Fibroblast of skin of back (primary cell): Measurements from ENCODE around the gene UBXN10. TPM values are rescaled to one million over a fixed set of nuclear protein-coding genes. Genes with fewer than 3 reads are reported as not detected.

Source experiments
- DNase-seq: peaks from one replicate; pipeline ENCODE4 v3.0.0-alpha.2; 2013
- polyA plus RNA-seq, 2 experiments: library from polyadenylated mRNA; unstranded; fragments of 120-200 nt; gene quantifications; one replicate each; pipeline ENCODE4 v1.2.1, GENCODE V29; 2013; ENCODE audit not compliant: insufficient read length in 2 of 2

The UBXN10 gene
- polyA plus RNA-seq (2013, experiment 1 of 2; ENCODE audit: insufficient read length) = not detected
- not detected for polyA plus RNA-seq (2013, experiment 2 of 2; ENCODE audit: insufficient read length)

DNA sequence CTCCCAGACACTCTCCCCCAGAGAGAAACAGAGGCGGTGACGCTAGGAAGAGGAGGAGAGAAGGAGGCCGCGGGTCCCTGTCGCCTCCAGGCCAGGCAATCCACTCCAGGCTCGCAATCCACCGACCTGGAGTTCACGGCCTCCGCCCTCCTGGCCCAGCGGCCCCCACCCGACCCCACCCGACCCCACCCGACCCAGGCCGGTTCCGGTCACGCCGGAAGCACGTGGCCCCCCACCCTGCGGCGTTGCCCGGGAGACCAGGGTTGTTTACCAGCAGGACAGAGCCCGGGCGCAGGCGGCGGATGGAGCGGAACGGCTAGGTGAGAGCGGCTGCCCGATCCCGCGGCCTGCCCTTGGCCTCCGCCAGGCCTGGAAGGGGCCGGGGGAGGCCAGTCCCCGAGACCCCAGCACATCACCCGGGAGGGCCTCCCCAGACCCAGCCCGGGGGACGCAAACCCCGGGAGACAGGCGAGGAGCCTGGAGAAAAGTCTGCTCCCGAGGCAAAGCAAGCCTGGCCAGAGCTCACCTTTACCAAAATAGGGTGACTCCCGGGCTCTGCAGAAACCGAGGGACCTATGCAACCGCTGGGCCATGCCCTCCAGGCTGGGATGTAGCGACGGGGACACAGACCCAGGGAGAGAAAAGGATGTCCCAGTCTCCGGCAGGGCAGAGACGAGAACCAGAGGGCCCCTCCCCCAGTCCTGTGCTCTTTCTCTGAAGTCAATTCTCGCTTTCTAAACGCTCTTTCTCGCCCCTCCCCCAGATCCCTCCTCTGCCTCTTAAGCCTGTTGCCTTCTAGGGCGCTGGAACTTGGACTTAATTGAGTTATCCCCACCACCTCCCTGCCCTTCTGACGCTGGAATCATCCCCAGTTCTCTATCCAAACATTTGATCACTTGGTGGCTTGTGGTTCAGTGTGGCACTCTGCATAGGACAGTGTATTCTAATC lies at the start of gene UBXN10, which contains the start of gene PLA2G2C:
Gene UBXN10, plus strand, starts transcription at position 263 of the 949 bp plus-strand sequence. CDS start 4,466 bp downstream, outside the sequence.
Gene PLA2G2C, minus strand, starts transcription at position 685 of the 949 bp plus-strand sequence. CDS start 9,155 bp downstream, outside the sequence.
- no peak for DNase-seq

GRCh38 chr1:20136249-20136648 lies 49.6 kb upstream of the UBXN10 start:
- no peak for DNase-seq

GRCh38 chr1:20137055-20137454 lies 48.8 kb upstream of the UBXN10 start:
- no peak for DNase-seq

GRCh38 chr1:20137604-20138003 lies 48.3 kb upstream of the UBXN10 start:
- no peak for DNase-seq

DNA sequence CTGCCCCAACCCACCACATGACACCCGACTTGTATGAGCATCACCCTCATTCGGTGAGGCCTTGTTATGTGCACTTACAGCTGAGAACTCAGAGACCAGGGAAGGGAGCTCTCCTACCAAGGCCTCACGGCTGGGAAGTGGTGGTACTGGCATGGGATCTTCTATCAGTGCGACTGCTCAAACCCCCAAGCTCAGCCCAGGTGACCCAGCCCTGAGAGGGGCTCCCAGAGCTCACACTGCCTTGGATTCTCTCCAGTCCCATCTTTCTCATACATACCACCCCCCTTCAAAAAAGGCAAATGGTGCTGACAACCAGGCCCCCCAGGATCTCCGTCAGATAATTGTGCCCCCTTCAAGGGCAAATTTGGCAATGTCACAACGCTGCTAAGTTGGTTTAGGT lies 47.5 kb upstream of the UBXN10 start:
- DNase-seq = no peak

GRCh38 chr1:20138961-20139550 lies 46.8 kb upstream of the UBXN10 start, which contains the start of gene PLA2G2F:
Gene PLA2G2F, plus strand, starts transcription at chr1:20139323. Its CDS starts 105 bp downstream, at chr1:20139428.
- no peak for DNase-seq

- DNase-seq = no peak
Observed at GRCh38 chr1:20139776-20140612, 45.9 kb upstream of the UBXN10 start.

GRCh38 chr1:20141001-20141400 lies 44.9 kb upstream of the UBXN10 start:
- no peak for DNase-seq

DNA sequence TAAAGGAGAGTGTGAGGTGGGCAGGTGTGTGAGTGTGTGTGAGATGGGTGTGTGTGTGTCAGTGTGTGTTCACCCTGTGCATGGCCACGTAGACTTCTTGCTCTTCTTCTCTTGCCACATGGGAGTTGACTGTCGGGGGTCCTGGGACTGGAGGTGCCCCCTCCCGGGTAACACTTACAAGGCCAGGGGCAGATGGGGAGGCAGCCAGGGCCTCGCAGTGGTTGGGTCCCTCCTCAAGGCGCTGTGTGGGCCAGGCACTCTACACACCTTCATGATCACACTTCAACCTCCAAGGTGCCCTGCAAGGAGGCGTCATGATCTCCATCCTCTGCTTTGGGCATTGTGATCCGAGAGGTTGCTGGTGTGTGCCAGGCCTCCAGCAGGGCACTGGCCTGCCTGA lies 44.4 kb upstream of the UBXN10 start:
- no peak for DNase-seq

DNA sequence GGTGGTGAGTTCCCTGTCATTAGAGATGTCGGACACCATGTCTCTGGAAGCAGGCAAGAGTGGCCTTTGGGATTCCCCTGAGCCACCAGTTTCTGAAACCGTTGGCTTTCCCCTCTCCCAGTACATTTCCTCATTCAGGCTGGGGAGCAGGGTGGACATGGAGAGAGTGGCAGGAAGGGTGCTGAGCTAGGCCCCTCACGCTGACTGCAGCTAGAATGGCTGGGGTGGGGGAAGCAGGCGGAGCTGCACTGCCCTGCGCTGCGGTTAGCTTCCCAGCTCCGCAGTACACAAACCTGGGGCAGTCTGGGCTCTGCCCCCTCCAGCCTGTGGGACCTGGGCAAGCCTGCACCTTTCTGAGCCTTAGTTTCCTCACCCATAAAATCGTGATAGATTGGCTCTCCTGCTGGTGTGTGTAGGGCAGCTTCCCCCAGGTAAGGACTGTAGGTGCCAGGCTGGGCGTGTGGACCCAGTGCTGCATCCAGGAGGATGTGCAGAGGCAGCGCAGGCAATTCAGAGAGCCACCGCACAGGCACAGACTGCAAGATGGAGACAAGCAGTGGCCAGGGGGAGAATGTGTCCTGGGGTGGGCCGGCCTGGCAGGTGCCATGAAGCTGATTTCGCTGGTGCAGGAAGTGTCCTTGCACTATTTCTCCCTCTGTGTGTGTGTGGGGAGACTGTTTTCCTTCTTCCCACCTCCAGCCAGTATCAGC lies 43.7 kb upstream of the UBXN10 start:
- DNase-seq = no peak

- no peak for DNase-seq
Observed at GRCh38 chr1:20143318-20143717, 42.6 kb upstream of the UBXN10 start.

DNA sequence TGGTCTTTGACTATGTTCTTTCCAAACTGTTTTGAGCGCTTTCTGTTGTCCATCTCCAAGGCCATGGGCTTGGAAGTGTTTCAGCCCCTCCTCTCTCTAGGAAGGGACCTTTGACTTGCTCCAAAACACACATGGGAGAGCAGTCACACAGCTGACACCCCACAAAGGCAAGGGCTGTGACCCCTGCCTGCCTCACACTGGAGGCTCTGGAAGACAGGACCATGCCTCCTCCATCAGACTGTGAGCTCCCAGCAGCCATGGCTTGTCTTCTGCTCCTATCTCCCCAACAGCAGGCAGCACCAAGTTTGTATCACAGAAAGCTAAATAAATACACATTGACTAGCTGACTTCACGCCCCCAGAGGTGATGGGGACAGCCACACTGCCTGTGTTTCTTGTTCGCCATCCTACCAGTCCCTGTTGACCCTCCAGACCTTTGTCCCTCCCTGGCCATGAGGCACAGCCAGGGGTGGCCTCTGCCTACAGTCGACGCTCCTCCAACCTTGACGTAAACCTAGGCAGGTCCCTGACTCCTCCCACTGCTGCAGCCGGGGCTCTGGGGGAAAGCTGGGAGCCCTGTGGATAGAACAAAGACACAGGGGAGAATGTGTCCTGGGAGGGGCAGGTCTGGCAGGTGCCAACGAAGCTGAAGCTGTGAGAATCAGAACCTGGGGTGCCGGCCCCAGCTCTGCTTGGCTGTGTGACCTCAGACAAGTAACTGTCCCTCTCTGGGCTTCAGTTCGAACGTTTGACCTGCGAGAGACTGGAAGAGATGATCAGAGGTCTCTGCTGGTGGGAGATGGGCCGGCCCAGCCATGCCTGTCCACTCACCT lies 41.9 kb upstream of the UBXN10 start:
- no peak for DNase-seq

- no peak for DNase-seq
Observed at GRCh38 chr1:20147846-20148570, 37.9 kb upstream of the UBXN10 start.

- no peak for DNase-seq
Observed at GRCh38 chr1:20148571-20149500, 37.1 kb upstream of the UBXN10 start.

- DNase-seq = no peak
Observed at GRCh38 chr1:20149601-20150325, 36.1 kb upstream of the UBXN10 start.

GRCh38 chr1:20150326-20150705 lies 35.6 kb upstream of the UBXN10 start:
- no peak for DNase-seq

DNA sequence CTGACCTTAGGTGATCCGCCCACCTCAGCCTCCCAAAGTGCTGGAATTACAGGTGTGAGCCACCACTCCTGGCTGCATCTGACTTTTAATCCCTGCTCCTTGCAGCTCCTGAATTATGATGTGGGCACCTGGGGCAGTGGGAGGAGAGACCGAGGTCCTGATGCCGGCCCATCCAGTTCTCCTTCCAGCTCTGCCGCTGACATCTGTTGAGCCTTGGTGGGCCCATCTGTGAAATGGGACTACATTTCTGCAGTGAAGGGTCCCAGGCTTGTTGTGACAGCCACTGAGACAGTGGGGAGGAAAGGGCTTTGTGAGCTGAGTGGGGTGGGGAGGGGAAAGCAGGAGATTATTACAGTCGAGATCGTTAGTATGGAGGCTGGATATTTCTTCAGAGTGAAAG lies 34.9 kb upstream of the UBXN10 start:
- no peak for DNase-seq

- peak; percentile 76 for DNase-seq
Observed at GRCh38 chr1:20151906-20152598, 33.8 kb upstream of the UBXN10 start.
